ENCODE data around the gene RELN.

The RELN gene

DNA sequence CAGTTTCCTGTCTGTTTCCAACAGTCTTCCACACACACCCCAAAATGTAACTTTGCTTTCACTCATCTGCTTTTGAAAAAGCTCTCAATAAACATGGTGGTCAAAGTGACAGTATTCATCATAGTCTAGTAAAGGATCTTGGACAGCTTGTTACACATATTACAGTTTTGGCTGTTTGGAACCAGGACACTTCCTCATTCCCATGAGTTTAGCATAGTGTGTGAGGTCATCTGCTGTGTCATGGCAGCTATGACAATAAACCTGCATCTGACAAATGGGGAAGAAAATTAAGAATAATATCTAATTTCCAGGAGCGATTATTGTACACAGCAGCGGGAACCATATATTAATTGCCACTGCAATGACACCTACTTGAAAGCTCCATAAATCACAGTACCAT is 359.1 kb downstream of the RELN start:
- no peak for TF ChIP-seq ZFX (IDR thresholded peaks at IDR 0.05; ENCODE audit: borderline replicate concordance)
- TF ChIP-seq, protein P1, sequence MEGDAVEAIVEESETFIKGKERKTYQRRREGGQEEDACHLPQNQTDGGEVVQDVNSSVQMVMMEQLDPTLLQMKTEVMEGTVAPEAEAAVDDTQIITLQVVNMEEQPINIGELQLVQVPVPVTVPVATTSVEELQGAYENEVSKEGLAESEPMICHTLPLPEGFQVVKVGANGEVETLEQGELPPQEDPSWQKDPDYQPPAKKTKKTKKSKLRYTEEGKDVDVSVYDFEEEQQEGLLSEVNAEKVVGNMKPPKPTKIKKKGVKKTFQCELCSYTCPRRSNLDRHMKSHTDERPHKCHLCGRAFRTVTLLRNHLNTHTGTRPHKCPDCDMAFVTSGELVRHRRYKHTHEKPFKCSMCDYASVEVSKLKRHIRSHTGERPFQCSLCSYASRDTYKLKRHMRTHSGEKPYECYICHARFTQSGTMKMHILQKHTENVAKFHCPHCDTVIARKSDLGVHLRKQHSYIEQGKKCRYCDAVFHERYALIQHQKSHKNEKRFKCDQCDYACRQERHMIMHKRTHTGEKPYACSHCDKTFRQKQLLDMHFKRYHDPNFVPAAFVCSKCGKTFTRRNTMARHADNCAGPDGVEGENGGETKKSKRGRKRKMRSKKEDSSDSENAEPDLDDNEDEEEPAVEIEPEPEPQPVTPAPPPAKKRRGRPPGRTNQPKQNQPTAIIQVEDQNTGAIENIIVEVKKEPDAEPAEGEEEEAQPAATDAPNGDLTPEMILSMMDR (IDR thresholded peaks at IDR 0.05) = no peak
- no peak overlapping the region for H3K27ac ChIP-seq

DNA sequence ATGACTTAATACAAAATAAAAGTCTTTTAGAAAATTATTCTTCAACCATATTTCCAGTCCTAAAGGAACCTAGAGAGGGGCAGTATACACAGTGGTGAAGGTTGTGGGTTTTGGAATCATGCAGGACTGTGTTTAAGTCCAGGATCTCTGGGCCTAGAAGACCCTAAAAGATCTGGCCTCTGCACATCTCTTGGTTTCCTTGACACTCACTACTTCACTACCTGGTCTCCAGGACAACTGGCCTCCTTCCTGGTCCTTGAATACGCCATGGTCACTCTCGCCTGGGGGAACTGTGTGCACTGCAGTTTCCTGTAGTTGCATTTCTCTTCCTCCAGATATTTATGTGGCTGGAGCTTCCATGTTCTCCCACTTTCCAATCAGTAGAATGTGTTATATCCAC is 360.7 kb downstream of the RELN start:
- TF ChIP-seq ZFX (IDR thresholded peaks at IDR 0.05; ENCODE audit: borderline replicate concordance) = no peak
- TF ChIP-seq, protein P1 (IDR thresholded peaks at IDR 0.05) = no peak

DNA sequence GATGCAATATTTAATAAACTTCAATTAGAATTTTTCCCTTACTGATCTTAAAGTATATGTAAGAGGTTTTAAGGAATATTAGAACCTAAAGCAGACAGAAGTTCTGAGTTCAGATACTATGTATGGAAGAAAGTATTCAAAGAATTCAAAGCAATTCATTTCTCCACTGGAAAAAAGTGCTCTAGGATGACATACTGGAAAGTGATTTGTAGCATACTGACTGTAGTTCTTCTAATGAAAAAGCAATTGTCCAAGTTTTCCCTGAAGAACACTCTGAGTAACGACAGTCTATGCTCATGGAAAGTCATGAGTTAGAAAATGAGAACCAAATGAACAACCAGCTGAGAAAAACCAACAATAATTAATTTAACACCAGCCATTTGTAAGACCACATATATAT is 362.7 kb downstream of the RELN start:
- TF ChIP-seq, protein P1 (IDR thresholded peaks at IDR 0.05) = no peak
- TF ChIP-seq ZFX (IDR thresholded peaks at IDR 0.05; ENCODE audit: borderline replicate concordance) = no peak
- no peak overlapping the region for H3K27ac ChIP-seq

More for the DNA sequence above, 360.7 kb downstream of the RELN start:
- no peak overlapping the region for H3K27ac ChIP-seq

DNA sequence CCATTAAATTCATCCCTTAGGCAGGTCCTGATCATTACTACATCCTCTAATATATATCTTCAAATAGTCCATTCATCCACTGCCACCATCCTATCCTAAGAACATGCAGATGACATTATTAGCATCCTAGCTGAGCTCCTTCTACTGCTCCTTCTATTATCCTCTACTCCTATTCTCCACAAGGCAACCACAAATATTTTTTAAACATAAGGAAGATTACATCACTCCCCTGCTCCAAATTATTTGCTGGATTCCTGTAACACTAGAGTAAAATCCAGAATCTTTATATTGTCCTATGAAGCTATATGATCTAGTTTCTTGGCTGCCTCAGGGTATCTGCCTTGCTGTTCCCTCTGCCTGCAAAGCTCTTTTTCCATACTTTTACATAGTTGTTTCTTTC is 367.2 kb downstream of the RELN start:
- no peak for TF ChIP-seq ZFX (IDR thresholded peaks at IDR 0.05; ENCODE audit: borderline replicate concordance)
- TF ChIP-seq, protein P1 (IDR thresholded peaks at IDR 0.05) = no peak
- H3K27ac ChIP-seq = no peak overlapping the region

DNA sequence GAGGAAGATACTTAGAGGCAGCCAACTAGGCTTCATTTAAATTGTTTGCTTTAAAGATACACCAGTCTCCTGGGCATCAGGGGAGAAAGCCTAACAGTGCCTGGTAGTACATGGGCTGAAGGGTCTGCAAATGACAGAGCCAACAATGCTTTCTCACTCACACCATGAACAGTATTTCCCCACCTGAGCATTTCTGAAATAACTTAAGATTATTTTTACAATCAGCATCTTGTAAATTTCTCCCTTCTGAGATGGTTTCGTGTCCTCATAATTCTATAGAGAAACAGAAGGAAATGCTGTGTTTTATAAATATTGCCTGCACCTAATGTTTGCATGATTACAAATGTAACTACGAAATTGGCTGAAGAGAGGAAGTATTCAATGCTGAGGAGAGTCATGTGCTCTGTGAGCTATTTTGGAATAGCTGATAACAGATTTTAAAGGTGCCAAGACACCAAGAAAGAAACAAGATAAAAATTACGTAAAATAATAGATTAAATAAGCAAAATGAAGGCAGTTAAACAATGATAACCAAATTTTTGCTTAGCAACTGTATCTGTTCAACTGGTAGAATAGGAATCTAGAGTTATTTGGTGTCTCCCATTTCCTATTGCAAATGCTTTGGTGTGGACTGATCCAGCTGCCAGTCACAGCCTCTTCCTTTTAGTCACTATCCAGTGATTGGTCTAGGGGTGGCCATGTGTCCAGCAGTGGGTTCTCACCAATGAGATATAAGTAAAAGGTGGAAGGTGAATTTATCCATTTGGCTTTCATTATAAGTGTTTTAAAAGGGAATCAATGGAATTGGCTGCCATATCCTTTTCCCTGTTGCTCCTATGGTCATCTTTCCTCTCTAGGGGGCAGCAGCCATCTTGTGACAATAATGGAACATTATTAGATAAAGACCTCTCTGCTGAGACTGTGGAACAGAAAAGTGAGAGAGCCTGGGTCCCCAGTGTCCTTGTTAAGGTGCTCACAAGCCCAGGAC is 375.5 kb downstream of the RELN start:
- H3K27ac ChIP-seq = no peak overlapping the region
- no peak for TF ChIP-seq ZFX (IDR thresholded peaks at IDR 0.05; ENCODE audit: borderline replicate concordance)
- TF ChIP-seq, protein P1 (IDR thresholded peaks at IDR 0.05) = peak; percentile 71

DNA sequence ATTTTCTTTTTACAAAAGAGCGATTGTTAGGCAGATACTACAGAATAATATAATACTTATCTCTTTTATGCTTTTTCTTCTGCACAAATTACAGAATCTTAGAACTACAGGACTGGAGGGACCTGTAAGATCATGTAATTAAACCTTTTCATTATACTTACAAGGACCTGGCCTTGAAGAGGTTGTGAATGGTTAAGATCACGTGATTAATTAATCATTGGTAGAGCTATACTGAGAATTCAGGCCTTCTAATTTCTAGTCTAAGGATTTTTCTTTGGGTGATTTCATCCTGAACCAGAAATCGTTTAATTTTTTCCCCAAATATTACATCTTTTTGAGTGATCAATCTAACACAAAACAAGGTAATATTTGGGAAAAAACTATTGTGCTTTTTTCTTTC is 379.7 kb downstream of the RELN start:
- no peak overlapping the region for H3K27ac ChIP-seq
- TF ChIP-seq ZFX (IDR thresholded peaks at IDR 0.05; ENCODE audit: borderline replicate concordance) = no peak
- TF ChIP-seq, protein P1 (IDR thresholded peaks at IDR 0.05) = no peak

DNA sequence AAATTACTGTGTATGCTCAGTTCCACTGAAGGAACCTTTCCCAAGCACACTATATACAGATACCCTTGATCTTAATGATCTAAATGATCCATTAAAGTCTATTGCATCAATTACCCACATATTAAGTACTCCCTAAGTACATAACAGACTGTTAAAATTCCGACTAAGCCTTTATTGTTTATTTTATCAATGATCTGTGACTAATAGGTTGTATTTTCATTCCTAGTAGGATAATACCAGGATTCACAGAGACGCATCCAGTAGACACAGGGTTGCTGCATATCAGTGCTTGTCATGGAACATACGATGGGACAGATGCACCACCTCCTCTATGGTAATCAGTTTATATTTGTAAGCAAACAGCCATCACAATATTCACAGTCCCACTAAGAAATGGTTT is 383.8 kb downstream of the RELN start:
- no peak overlapping the region for H3K27ac ChIP-seq
- TF ChIP-seq, protein P1 (IDR thresholded peaks at IDR 0.05) = no peak
- TF ChIP-seq ZFX (IDR thresholded peaks at IDR 0.05; ENCODE audit: borderline replicate concordance) = no peak

Data from 22Rv1 (cell line).